Measurements from ENCODE around the gene CACNA1D.

GRCh38 chr3:53599771-53600170, 105.4 kb downstream of the CACNA1D start:
- TF ChIP-seq SETDB1 (IDR thresholded peaks at IDR 0.05; ENCODE audit: low read length) (no peak), EZH2 (IDR thresholded peaks at IDR 0.05; ENCODE audit: borderline replicate concordance, low read depth, low read length) (no peak), U2AF1 (optimal IDR thresholded peaks at IDR 0.05; ENCODE audit: low read depth, low read length) (no peak), BRCA1 (IDR thresholded peaks at IDR 0.05) (no peak), BRCA1 (CRISPR knock-in tag; IDR thresholded peaks at IDR 0.05) (no peak), ELF1 (tag; IDR thresholded peaks at IDR 0.05) (no peak), RBFOX2 (IDR thresholded peaks at IDR 0.05; ENCODE audit: low read depth, low read length) (no peak), POLR2A (conservative IDR thresholded peaks at IDR 0.05) (no peak), BACH1 (tag; IDR thresholded peaks at IDR 0.05) (no peak), ZBTB26 (CRISPR knock-in tag; IDR thresholded peaks at IDR 0.05) (no peak), ZFP36 (IDR thresholded peaks at IDR 0.05; ENCODE audit: low read depth, low read length, partially characterized antibody) (no peak), SRSF3 (IDR thresholded peaks at IDR 0.05; ENCODE audit: insufficient read depth, low read length) (no peak)
- TF ChIP-seq, protein P1, sequence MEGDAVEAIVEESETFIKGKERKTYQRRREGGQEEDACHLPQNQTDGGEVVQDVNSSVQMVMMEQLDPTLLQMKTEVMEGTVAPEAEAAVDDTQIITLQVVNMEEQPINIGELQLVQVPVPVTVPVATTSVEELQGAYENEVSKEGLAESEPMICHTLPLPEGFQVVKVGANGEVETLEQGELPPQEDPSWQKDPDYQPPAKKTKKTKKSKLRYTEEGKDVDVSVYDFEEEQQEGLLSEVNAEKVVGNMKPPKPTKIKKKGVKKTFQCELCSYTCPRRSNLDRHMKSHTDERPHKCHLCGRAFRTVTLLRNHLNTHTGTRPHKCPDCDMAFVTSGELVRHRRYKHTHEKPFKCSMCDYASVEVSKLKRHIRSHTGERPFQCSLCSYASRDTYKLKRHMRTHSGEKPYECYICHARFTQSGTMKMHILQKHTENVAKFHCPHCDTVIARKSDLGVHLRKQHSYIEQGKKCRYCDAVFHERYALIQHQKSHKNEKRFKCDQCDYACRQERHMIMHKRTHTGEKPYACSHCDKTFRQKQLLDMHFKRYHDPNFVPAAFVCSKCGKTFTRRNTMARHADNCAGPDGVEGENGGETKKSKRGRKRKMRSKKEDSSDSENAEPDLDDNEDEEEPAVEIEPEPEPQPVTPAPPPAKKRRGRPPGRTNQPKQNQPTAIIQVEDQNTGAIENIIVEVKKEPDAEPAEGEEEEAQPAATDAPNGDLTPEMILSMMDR (IDR thresholded peaks at IDR 0.05 in 2 of 3, conservative IDR thresholded peaks at IDR 0.05 in 1 of 3; ENCODE audit: insufficient read depth in 2 of 3, low read depth in 1 of 3, low read length in 3 of 3): no peak
- TF ChIP-seq, protein P2, sequence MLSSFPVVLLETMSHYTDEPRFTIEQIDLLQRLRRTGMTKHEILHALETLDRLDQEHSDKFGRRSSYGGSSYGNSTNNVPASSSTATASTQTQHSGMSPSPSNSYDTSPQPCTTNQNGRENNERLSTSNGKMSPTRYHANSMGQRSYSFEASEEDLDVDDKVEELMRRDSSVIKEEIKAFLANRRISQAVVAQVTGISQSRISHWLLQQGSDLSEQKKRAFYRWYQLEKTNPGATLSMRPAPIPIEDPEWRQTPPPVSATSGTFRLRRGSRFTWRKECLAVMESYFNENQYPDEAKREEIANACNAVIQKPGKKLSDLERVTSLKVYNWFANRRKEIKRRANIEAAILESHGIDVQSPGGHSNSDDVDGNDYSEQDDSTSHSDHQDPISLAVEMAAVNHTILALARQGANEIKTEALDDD (IDR thresholded peaks at IDR 0.05): no peak

All from K562 (cell line).